ENCODE measurements around the gene MAP1B.

GRCh38 chr5:72085319-72085718, 22.0 kb upstream of the MAP1B start:
- no peak for TF ChIP-seq CTCF (conservative IDR thresholded peaks at IDR 0.05 in 1 of 2, IDR thresholded peaks at IDR 0.05 in 1 of 2; ENCODE audit: extremely low read depth in 1 of 2, insufficient read depth in 1 of 2, low read depth in 1 of 2, low read length in 2 of 2)
- TF ChIP-seq EZH2 (IDR thresholded peaks at IDR 0.05; ENCODE audit: borderline replicate concordance, low read length): no peak

Measured in mammary epithelial cell (primary cell).